GM19240 (cell line): ENCODE data around the gene ASB9.
"Not testable (repeated sequence)": the region's sequence is repeated elsewhere in the genome, so short reads cannot be mapped to it uniquely, and the experiment has no call there.

Experiments
- DNase-seq: peaks from one replicate; pipeline ENCODE4 v3.0.0; 2011; ENCODE audit warnings: low spot score; ENCODE audit not compliant: insufficient read length

The ASB9 gene

GRCh38 chrX:15269618-15270521, at the start of gene ASB9:
Gene ASB9, minus strand, starts transcription at chrX:15270083. Its CDS starts 209 bp downstream, at chrX:15269874.
- no peak for DNase-seq

DNA sequence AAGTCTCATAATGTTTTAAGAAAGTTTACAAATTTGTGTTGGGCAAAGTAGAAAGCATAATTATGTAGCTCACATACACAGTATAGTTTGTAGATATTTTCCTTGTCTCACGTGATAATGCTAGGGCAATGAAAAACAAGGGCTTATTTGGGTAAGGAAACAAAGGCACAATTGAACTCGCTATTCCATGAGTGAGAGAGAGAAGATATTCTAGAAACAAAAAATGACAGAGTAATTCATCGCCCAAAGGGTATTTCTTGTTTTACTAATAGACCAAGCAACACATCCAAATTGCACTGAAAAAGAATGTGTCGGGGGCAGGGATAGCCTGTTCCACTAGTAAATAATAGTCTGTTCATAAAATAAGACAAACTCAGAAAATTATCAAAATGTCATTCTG, 49.2 kb upstream of the ASB9 start:
- DNase-seq, result no peak

DNA sequence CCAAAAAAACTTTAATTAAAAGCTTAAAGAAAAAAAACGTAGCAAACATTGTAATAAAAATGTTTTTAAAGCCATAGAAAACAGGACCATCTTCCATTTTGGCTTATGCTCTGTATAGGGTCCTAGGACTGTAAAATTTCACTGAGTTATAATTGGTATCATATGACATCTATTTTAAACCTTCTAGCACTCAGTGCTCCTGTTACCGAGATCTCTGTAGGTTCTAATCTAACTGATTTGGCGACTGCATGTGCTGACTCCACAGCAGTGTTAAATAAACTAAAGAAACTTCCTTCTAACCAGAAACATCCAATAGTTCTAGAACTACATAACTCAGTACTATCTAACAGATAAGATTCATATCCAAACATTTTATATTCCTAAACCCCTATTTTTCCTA, 45.6 kb upstream of the ASB9 start, which contains the start of gene ASB11:
ASB11 (minus strand) TSS at position 132 of the 400 bp plus-strand sequence; CDS start at position 97, 35 bp downstream.
- DNase-seq, result no peak

DNA sequence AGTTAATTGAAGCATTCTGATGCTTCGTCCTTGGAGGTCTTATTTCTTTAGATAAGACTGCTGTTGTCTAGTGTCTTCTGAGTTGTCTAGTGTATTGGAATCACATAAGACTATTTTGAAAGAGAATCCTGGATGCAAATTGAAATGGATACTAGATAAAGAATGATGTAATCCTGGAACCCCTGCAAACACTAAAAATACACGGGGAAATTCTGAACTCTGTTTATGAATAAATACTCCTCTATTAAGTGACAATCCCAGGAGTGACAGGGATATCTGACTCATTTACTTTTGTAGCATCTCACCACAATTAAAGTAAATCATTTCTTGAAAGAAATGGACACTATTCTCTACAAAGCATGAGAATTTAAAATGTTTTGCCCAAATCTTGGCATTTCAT, 44.6 kb upstream of the ASB9 start:
- no peak for DNase-seq

GRCh38 chrX:15311119-15311518, 41.2 kb upstream of the ASB9 start:
- no peak for DNase-seq

DNA sequence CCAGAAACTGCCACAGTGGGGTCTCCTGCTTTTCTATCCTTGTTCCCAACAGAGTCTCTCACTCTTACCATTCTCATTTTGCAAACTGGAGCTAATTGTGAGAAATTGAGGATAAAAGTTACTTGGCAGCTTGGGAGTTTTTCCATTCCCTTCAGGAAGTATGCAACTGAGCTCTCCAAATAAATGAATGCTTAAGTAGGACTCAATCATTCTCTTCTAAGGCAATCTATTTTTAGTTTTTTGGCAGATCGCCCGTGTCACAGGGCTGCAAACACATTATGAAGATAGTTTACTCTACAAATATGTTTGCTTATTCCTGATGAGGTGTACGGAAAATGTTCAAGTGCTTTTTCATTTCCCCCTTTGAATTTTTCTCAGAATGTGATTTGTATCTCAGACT, 40.2 kb upstream of the ASB9 start:
- DNase-seq, result no peak

- DNase-seq, result not testable (repeated sequence)
These were observed 36.0 kb upstream of the ASB9 start for GRCh38 chrX:15305899-15306298.

GRCh38 chrX:15301924-15302323, 32.0 kb upstream of the ASB9 start:
- no peak for DNase-seq

DNA sequence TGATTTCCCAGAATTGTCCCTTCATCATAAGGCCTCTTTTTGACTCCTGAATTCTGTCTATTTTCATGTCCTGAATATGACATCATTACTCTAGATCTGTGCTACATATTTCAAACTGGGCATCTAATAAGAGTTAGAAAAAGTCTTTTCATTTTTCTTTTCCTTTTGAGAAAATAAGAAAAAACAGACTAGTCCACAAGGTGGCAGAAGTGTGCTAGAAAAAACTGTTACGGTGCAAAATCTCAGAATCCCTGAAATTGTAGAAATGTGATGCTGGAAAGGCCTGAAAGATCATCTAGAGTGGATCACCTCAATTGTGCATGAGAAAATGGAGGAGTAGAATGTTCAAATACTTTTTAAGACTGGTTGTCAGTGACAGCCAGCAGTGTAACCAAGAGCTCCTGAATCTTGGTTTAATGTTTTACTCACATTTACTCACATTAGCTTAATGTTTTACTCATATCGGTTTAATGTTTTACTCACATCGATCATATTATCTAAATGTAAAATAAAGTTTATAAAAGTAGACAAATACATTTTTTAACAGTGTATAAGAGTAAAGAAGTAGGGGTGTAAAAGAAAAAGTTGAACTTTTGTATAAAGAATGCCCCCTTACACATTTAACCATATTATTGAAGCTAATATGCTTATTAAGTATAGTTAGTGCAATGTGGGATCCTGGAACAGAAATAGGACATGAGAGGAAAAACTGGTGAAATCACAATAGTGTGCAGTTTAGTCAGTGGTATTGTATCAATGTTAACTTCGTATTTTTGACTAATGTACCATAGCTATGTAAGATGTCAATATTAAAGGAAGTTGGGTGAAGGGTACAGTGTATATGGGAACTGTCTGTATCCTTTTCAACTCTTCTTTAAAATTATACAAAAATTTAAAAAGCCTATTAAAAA, 30.3 kb upstream of the ASB9 start:
- no peak for DNase-seq

DNA sequence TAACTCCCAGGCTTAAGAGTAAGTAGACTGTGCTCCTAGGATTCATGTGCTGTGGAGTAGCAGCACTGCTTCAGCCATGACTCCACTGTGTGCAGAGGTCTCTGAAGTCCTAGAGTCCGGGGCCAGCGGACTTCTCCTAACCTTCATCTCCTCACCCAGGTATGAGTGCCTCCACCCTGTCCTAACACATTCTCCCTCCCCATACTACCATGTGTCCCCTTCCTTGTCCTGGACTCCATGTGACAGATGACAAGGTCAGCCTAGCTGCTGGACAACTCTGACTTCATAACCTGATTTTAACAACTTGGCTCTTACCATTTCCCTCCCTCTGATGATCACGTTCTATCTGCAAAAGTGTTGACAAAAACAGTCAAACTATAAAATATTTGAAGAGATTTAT, 28.9 kb upstream of the ASB9 start:
- DNase-seq, result no peak

DNA sequence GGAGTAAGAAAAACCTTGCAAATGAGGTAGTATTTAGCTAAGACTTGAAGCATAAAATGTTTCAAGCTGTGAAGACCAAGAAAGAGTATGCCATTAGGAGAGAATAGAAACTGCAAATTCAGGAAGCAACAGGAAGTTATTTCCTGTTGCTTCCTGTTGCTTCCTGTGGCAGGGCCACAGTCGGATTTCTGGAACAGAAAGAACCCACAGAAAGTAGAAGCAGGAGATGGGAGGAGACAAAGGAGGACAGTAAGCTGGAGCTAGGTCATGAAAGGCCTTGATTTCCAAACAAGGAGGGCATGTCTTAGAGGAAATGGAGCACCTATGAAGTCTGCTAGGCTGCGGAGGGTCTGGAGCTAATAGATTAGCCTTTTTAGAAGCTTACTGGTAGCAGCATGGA, 28.3 kb upstream of the ASB9 start:
- no peak for DNase-seq

DNA sequence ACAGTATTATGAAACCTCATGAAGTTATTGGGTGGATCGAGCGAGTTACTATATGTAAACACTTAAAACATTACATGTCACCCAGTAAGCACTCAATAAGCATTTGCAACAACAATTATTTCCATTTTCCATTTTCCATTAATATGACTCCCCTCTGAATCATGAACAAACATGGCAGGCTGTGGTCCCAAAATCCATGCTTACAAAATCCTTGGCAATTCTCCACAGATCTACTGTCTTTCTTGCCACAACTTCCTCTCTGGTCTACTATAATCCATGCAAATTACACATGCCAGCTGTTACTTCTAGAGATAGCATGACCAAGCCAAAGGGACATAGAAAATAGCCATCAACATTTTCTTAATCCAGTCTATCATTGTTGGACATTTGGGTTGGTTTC, 23.6 kb upstream of the ASB9 start:
- DNase-seq, result no peak

DNA sequence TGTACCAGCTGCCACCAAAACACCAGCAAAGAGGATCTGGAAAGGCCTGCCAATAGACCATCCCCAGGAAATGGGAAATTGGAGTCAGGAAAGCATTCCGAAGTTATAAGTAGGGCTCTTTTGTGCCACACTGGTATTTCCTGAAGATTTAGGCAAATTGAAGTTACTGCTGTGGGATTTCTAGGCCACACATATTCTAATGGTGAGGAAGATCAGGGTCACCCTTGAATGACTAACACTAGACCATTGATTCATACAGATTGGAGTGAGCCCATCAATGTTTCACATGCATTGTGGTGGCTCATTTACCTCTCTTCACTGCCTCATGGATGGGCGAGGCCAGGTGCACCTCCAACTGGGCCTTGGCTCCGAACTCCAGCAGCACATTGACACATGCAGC, 23.0 kb upstream of the ASB9 start:
- no peak for DNase-seq

GRCh38 chrX:15277604-15278003, 7.7 kb upstream of the ASB9 start:
- DNase-seq, result no peak

DNA sequence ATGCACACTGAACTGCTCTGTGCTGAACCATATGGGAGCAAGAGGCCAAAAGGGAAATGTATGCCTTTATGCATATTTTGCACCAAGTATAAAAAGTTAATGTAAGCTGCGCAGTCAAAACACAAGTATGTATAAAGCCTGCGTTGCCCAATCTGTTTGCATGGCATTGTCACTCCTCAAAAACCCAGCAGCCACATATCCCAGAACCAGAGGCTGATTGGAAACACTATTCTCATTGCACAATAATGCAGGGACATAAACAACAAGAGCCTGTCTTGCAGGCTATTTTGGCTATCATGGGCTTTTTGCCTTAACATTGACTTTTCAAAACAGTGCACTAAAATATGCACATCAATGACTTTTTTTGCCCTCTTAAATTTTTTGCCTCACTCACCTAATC, 5.1 kb upstream of the ASB9 start:
- DNase-seq, result no peak

DNA sequence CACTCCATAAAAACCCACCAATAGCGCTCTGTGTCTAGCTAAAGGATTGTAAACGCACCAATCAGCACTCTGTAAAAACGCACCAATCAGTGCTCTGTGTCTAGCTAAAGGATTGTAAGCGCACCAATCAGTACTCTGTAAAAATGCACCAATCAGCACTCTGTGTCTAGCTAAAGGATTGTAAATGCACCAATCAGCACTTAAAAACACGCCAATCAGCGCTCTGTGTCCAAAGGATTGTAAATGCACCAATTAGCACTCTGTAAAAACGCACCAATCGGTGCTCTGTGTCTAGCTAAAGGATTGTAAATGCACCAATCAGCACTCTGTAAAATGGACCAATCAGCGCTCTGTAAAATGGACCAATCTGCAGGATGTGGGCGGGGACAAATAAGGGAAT, 3.4 kb upstream of the ASB9 start:
- not testable (repeated sequence) for DNase-seq

GRCh38 chrX:15271757-15272156, 1.9 kb upstream of the ASB9 start:
- DNase-seq, result no peak

- DNase-seq, result no peak
These were observed 763 bp downstream of the ASB9 start for GRCh38 chrX:15269120-15269519.

- no peak for DNase-seq
These were observed 15.0 kb downstream of the ASB9 start for GRCh38 chrX:15254852-15255251.

- DNase-seq, result no peak
These were observed 24.0 kb downstream of the ASB9 start for GRCh38 chrX:15245896-15246295.

GRCh38 chrX:15244421-15244820, 25.5 kb downstream of the ASB9 start:
- DNase-seq, result no peak

- no peak for DNase-seq
These were observed 26.9 kb downstream of the ASB9 start for GRCh38 chrX:15242899-15243555.
